Limb (tissue), 2 donors: ENCODE results near the gene OTOGL.
"Not testable (repeated sequence)": the region's sequence is repeated elsewhere in the genome, so short reads cannot be mapped to it uniquely, and the experiment has no call there.

ENCODE experiments used
- DNase-seq, 2 donors: peaks; one replicate each; pipeline ENCODE4 v3.0.0-alpha.2; 2016; ENCODE audit errors: extremely low spot score in 2 of 2

OTOGL gene

DNA sequence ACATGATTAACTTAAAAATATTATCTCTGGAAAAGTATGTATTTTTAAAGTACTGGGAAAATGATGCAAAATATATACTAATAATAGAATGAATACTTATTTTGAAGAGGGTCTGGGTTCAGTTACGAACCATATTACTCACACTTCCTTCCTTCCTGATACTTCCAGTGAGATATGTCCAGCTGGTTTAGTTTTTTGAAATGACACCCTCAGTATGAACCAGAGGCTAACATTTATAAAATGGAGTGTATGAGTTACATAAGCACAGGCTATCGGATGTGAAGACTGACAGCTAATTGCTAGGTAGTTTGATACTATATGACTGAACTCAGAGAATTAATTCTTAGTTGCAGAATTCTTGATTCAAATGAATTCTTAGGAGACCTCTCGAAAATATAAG is 122.9 kb downstream of the OTOGL start:
- no peak for DNase-seq

- DNase-seq: no peak
These were observed 127.2 kb downstream of the OTOGL start for GRCh38 chr12:80226576-80226975.

- DNase-seq: not testable (repeated sequence)
These were observed 128.6 kb downstream of the OTOGL start for GRCh38 chr12:80227904-80228303.

- peak; percentile 32 to 45 for DNase-seq
These were observed 130.7 kb downstream of the OTOGL start for GRCh38 chr12:80230068-80230467.

DNA sequence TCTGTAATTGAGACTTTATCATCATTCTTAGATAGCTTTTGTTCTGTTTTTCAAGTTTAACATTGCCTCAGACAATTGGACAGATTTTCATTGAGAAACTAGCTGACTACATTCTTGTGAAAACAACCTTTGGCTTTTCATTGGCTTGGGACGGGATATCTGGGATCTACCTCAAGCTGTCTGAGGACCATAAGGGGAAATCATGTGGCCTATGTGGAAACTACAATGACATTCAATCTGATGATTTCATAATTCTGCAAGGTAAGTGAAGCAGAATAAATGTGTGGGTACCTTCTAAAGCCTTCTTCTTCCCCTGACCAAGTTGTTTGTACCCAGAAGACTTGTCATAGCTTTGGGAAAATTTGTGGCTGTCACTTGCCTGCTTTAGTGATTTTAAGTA is 133.5 kb downstream of the OTOGL start:
- no peak for DNase-seq

DNA sequence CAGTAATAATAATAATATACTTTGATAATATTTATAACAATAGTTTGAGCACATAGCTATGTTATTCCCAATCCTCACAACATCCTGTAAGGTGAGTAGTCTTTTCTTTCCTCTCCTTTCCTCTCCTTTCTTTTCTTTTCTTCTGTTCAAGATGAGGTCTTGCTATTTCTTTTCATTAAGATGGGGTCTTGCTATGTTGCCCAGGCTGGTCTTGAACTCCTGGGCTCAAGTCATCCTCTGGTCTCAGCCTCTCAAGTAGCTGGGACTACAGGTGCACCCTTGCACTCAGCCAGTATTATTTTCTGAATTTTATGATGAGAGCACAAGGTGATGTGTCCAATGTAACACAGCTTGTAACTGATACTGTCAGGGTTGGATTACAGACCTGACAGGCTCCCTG is 134.6 kb downstream of the OTOGL start:
- DNase-seq: no peak

- DNase-seq: no peak
These were observed 135.3 kb downstream of the OTOGL start for GRCh38 chr12:80234667-80235066.

DNA sequence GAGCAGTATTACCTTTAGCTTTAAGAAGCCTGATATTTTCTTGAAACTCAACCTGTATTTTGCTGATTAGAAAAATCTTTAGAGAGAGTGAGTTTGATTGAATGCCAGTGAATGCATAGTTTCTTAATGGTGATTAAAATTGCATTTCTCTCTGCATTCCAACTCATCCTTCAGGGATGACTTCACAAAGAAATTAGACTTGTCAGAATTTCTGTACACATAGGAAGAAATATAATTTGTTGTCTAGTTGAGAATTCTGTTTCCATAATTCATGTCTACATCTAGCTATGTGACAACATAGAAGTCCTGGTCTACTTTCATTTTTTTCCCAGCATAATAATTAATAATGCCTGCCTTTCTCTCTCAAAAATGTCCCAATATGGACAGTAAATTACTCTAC is 136.6 kb downstream of the OTOGL start:
- DNase-seq: no peak

- no peak for DNase-seq
These were observed 140.5 kb downstream of the OTOGL start for GRCh38 chr12:80239867-80240266.

GRCh38 chr12:80241576-80242273 is 142.4 kb downstream of the OTOGL start:
- no peak for DNase-seq

DNA sequence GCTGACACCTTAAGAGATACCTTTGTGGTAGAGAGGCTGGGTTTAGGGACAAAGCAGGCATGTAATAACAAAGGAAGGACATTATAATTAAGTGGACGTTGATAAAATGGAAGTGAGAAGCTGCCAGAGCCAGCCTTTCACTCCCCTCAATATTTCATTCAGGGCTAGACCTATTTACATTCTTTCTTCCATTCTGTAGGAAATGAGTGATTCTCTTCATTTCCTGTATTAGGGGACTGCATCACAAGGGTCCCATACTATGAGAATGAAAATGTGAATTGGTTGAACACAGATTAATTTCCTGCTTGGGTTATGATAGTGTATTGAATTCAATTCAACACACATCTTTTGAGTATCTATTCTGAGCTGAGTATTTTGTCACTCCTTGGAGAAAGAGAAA is 143.0 kb downstream of the OTOGL start:
- no peak for DNase-seq

- not testable (repeated sequence) for DNase-seq
These were observed 150.2 kb downstream of the OTOGL start for GRCh38 chr12:80249581-80249980.

DNA sequence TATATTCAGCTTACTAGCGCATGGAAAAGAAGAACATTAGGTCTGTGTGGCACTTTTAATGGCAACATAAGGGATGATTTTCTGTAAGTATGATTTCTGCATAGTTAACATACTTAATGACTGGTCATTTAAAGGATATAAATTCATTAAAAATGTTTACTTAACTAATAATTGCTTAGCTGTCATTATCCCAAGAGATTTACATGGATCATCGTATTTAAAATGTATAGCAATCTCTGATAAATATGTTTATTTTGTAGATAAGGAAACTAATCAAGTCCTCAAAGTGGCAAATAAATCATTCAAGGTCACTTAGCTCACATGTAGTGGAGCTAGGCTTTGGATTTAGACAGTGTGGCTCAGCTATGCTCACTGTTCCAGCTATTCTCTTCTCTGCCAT is 158.6 kb downstream of the OTOGL start:
- no peak for DNase-seq

- DNase-seq: no peak
These were observed 160.9 kb downstream of the OTOGL start for GRCh38 chr12:80260269-80260668.

DNA sequence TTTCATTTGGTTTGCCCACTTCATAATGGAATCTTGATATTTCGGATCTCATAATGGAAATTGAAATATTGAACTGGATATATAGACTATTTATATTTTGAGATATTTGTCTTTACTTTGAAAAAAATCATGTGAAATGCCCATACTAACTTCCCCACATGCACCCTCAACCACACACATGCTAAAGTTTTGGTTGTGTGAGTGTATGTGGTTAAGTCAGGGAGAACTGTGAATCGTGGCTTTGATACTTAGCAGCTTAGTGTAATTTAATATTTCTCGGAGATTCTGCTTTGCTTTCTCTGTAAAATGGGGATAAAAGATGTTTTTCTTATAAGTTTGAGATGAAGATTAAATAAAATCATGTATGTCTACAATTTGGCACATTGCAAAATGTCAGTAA is 162.1 kb downstream of the OTOGL start:
- no peak for DNase-seq

DNA sequence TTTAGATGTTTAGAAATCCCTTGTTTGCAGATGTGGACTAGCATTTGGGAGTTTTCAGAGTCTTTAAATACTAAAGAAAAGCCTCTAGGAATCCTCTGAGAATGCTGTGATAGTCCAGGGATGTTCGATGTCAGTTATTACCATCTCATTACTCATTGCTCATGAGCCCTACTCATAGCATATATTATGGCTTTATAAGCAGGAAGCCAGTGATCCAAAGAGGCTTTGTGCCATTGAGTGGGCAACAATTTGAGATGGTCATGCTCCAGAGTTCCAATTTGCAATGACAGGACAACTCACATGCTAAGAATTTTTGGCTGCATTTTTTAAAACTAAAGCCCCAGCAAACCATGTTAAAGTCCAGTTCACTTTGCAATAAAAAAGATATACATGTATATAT is 163.0 kb downstream of the OTOGL start:
- no peak for DNase-seq

- no peak for DNase-seq
These were observed 163.4 kb downstream of the OTOGL start for GRCh38 chr12:80262771-80263170.

DNA sequence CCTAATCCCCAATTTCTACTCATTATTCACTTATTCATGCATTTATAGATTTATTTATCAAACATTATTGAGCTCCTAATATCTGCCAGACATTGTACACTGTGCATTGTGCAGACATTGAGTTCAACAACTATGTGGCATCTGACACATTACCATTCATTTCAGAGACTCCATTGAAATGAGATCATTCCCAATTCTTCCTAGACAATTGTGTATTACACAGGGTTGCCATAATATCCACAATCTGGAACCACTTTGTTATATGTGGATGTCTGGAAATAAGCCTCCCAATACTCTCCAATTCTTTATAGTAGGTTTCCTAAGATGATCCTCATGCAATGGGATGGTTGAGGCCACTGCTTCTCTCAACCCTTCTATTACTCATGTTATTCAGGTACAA is 165.0 kb downstream of the OTOGL start:
- DNase-seq: no peak

- no peak for DNase-seq
These were observed 165.6 kb downstream of the OTOGL start for GRCh38 chr12:80264891-80265290.

DNA sequence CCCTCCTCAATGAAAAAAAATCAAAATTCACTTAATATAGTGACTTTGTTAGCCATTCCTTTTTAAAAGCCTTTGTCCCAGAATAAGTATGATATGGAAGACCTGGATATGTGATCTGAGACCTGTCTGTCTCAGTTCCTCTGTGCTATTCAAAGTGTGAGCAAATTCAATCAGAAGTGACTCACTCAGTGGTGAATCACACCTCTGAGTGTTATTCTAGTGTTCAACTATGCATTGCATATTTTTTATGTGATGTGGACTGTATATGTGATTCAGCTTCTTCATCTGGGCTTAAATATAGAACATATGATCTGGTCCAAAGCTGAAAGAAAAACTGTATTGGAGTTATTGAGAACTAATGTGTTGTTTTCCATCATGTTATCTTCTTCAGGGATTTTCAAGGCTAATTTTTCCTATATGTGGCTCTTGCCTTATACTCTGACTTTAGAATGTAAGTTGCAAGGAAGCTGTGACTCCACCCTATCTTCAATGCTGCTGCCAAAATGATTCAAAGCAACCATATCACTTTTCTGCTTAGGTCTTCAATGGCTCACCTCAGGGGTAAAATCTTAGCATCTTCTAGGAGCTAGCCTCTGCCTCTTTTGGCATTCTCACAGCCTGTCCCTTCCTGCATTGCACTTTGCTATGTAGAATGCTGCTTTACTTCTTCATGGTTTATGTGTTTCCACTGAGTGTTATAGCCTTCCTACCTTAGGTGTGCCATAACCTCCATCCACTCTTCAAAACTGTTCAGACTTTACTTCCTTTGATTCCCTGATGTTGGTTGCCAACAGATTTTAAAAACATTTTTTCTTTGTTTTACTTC is 169.8 kb downstream of the OTOGL start:
- no peak for DNase-seq

DNA sequence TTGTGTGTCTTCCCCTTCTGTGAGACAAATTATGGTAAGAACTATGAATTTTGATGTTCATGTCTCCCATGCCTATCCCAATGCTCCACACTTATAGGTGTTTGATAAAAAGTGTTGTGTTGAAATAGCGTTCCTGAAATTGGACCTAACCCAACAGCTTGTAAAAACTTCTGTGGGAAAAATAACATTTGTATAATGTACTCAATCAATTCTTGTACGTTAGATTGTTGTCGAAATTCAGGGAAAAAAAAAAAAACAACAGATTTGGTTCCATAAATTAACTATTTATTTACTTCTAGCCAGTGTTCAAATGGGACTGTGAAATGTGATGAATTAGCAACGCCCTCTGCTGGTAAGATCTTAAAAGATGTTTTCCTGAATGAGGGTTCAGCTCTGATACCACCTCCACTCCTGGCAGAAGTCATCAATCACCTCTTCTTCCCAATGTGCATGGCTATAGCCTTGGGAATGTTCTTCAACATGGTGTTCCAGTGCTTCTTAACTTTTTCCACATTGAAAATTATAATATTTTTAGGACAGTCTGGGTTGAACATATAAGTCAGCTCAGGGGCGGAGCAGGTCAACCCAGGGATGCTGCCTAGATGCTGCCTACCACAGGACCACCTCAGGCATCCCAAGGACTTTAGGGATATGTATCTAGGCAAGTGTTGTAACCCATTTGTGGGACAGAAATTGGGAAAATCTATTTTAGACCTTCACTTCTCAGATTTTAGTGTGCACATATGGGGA is 170.6 kb downstream of the OTOGL start:
- peak in 1 of 2 donors; percentile 47 for DNase-seq

- no peak for DNase-seq
These were observed 172.4 kb downstream of the OTOGL start for GRCh38 chr12:80271780-80272179.
